GM23338 (cell line): Measurements from ENCODE around the gene GRIK5. TPM values are rescaled to one million over a fixed set of nuclear protein-coding genes. Genes with fewer than 3 reads are reported as not detected.

Source experiments
- ATAC-seq: fragments of 200-7000 bp; cut with Tn5 transposase; 3 replicates; pipeline ENCODE4 v1.9.1; 2020
- DNase-seq: peaks from one replicate; pipeline ENCODE4 v3.0.0-alpha.2; 2015; ENCODE audit warnings: low spot score
- H2AFZ ChIP-seq: fragments of 200-600 bp; sonication (generic); 2 replicates; pipeline ENCODE4 v1.8.0; 2016; ENCODE audit warnings: antibody characterized with exemption, mild to moderate bottlenecking, moderate library complexity
- H3F3A ChIP-seq: fragments of 200-600 bp; sonication (generic); replicated peaks from 2 replicates; pipeline ENCODE4 v1.8.0; 2017; ENCODE audit warnings: antibody characterized with exemption, mixed run types, low read depth
- H3K27ac ChIP-seq: fragments of 200-600 bp; sonication (generic); 2 replicates; pipeline ENCODE4 v1.6.1; 2016; ENCODE audit warnings: low read depth
- H3K27me3 ChIP-seq: fragments of 200-600 bp; sonication (generic); 2 replicates; pipeline ENCODE4 v1.8.0; 2016; ENCODE audit warnings: mild to moderate bottlenecking, mixed run types, moderate library complexity; ENCODE audit not compliant: insufficient read depth
- H3K36me3 ChIP-seq: fragments of 200-600 bp; sonication (generic); 2 replicates; pipeline ENCODE4 v1.8.0; 2016; ENCODE audit warnings: mild to moderate bottlenecking; ENCODE audit not compliant: insufficient read depth
- H3K4me1 ChIP-seq: fragments of 200-600 bp; sonication (generic); 2 replicates; pipeline ENCODE4 v1.8.0; 2016; ENCODE audit warnings: mild to moderate bottlenecking, moderate library complexity; ENCODE audit not compliant: insufficient read depth
- H3K4me2 ChIP-seq: fragments of 200-600 bp; sonication (generic); 2 replicates; pipeline ENCODE4 v1.7.1; 2017; ENCODE audit warnings: mixed run types
- H3K4me3 ChIP-seq: fragments of 200-600 bp; sonication (generic); 2 replicates; pipeline ENCODE4 v1.6.1; 2016; ENCODE audit warnings: mixed run types
- H3K79me2 ChIP-seq: fragments of 200-600 bp; sonication (generic); replicated peaks from 2 replicates; pipeline ENCODE4 v1.8.0; 2017; ENCODE audit warnings: mild to moderate bottlenecking; ENCODE audit not compliant: insufficient read depth
- H3K9me2 ChIP-seq: fragments of 200-600 bp; sonication (generic); 2 replicates; pipeline ENCODE4 v1.8.0; 2017; ENCODE audit not compliant: insufficient read depth
- H4K20me1 ChIP-seq: fragments of 200-600 bp; sonication (generic); replicated peaks from 2 replicates; pipeline ENCODE4 v1.8.0; 2017; ENCODE audit warnings: mild to moderate bottlenecking; ENCODE audit not compliant: insufficient read depth
- H3K27ac Mint-ChIP-seq: 2 replicates; pipeline ENCODE4 v1.8.0; 2020; ENCODE audit warnings: inconsistent platforms, mild to moderate bottlenecking, moderate library complexity, mixed read lengths
- H3K27me3 Mint-ChIP-seq: 3 replicates; pipeline ENCODE4 v1.8.0; 2022; ENCODE audit warnings: low read depth, mild to moderate bottlenecking, moderate library complexity, mixed read lengths, inconsistent platforms; ENCODE audit not compliant: insufficient read depth, poor library complexity
- H3K36me3 Mint-ChIP-seq: 3 replicates; pipeline ENCODE4 v1.8.0; 2021; ENCODE audit warnings: low read depth, mild to moderate bottlenecking, inconsistent platforms, moderate library complexity, mixed read lengths
- H3K4me1 Mint-ChIP-seq: 3 replicates; pipeline ENCODE4 v1.8.0; 2020; ENCODE audit warnings: mild to moderate bottlenecking, inconsistent platforms, mixed read lengths
- H3K4me3 Mint-ChIP-seq: 3 replicates; pipeline ENCODE4 v1.8.0; 2021; ENCODE audit warnings: moderate library complexity, mild to moderate bottlenecking, inconsistent platforms, mixed read lengths
- H3K9me3 Mint-ChIP-seq: 3 replicates; pipeline ENCODE4 v1.8.0; 2020; ENCODE audit warnings: moderate library complexity, mild to moderate bottlenecking, inconsistent platforms, mixed read lengths
- CREB1 ChIP-seq: fragments of 250-450 bp; sonication (Bioruptor Pico); IDR thresholded peaks from 2 replicates; pipeline ENCODE4 v1.5.0; 2020; ENCODE audit warnings: low read depth, mild to moderate bottlenecking, moderate library complexity
- EZH2phosphoT487 ChIP-seq: fragments of 200-600 bp; sonication (generic); IDR thresholded peaks from one replicate; pipeline ENCODE4 v1.8.1; 2018; ENCODE audit warnings: antibody characterized with exemption; ENCODE audit not compliant: unreplicated experiment
- JUNB ChIP-seq: IDR thresholded peaks from one replicate; pipeline ENCODE4 v1.6.1; 2016; ENCODE audit warnings: antibody characterized with exemption; ENCODE audit not compliant: unreplicated experiment
- NANOG ChIP-seq: IDR thresholded peaks from 2 replicates; pipeline ENCODE4 v1.6.1; 2016; ENCODE audit warnings: antibody characterized with exemption, borderline replicate concordance
- POLR2AphosphoS5 ChIP-seq: IDR thresholded peaks from 2 replicates; pipeline ENCODE4 v1.6.1; 2016; ENCODE audit warnings: antibody characterized with exemption, low read depth
- STAT1 ChIP-seq: IDR thresholded peaks from one replicate; pipeline ENCODE4 v1.6.1; 2016; ENCODE audit warnings: antibody characterized with exemption; ENCODE audit not compliant: unreplicated experiment
- ZNF331 ChIP-seq: fragments of 250-450 bp; sonication (Bioruptor Pico); IDR thresholded peaks from 2 replicates; pipeline ENCODE4 v1.5.0; 2020; ENCODE audit warnings: low read depth, mild to moderate bottlenecking, moderate library complexity
- polyA plus RNA-seq: library from polyadenylated mRNA; unstranded; fragments of >200 nt; fragmentation: Nextera tagmentation; extraction: Ambion mirVana; gene quantifications from 2 replicates; pipeline ENCODE4 v1.2.1, GENCODE V29; 2016
- total RNA-seq: library from RNA; depleted of rRNA; stranded (reverse); fragments of >200 nt; shearing (Covaris generic); gene quantifications from 2 replicates; pipeline ENCODE4 v1.2.3, GENCODE V29; 2014
- TF ChIP-seq, protein P1 (sequence below): IDR thresholded peaks from 2 replicates; pipeline ENCODE4 v1.6.1; 2016; ENCODE audit warnings: antibody characterized with exemption
- TF ChIP-seq, protein P2 (sequence below): IDR thresholded peaks from one replicate; pipeline ENCODE4 v1.6.1; 2018; ENCODE audit warnings: antibody characterized with exemption; ENCODE audit not compliant: unreplicated experiment
- TF ChIP-seq, protein P3 (sequence below): fragments of 250-450 bp; sonication (Bioruptor Pico); IDR thresholded peaks from 2 replicates; pipeline ENCODE4 v1.5.0; 2020; ENCODE audit warnings: mild to moderate bottlenecking, moderate library complexity

GRIK5 gene
- total and polyA plus RNA-seq, 2 experiments from 2014 or later: 5.1 to 42.5 TPM

DNA sequence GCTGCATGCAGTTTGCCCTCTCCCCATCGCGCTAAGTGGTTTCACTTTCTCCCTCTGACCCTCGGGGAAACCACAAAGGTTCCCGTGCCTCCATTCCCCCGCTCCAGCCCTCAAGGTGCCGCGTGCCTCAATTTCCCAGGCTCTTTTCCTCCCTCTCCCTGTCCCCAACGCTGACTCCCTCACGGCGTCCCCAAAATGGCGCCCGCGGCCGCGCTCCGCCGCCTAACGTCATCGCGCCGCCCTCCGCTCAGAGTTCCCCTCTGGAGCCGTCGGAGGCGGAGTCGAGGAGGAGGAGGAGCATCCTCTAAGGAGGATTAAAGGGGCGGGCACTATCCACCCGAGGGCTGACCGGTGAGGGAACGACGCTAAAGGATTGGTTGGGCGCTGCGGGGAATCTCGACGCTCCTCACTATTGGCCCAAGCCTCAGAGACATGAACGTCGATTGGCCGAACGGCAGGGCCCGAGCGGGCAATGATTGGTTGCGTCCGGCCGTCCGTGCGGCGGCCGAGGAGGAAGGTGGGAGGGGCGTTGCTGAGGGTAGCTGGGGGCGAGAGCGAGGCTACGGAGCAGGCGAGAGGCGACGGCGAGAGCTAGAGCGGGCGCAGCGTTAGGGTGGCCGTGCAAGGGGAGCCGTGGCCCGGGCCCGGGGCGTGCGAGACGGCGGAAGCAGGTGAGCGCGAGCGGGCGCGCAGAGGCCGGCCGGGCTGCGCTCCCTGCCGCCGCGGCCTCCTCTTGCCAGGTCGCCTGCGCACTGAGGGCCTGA lies 5.8 kb upstream of the GRIK5 start, which contains the start of gene ZNF574:
ZNF574 (plus strand) TSS at position 551 of the 764 bp plus-strand sequence. CDS start 2,441 bp downstream, outside the sequence.
- H3K4me1 ChIP-seq: peaks cover 15% of the 10 kb centered on the region
- H3K36me3 ChIP-seq: peaks cover 14% of the 10 kb centered on the region; the same call in 1 of the 2 replicates
- H3K9me3 Mint-ChIP-seq: peaks cover 4% of the 10 kb centered on the region; the same call in 2 of the 3 replicates
- H3K27ac Mint-ChIP-seq: peak within 1 kb of the TSS; percentile 100
- peaks cover 33% of the 10 kb centered on the region for H3K36me3 Mint-ChIP-seq
- peak within 1 kb of the TSS; percentile 60 for H2AFZ ChIP-seq
- peak within 1 kb of the TSS; percentile 98 for H3K4me3 ChIP-seq
- H3K4me2 ChIP-seq: peak within 1 kb of the TSS; percentile 99
- no peaks in the 10 kb centered on the region for H3K9me2 ChIP-seq
- 0 out of 2 replicates have a peak, but pooled peaks cover 4% of the 10 kb centered on the region for H3F3A ChIP-seq
- H3K27me3 Mint-ChIP-seq: peaks cover 19% of the 10 kb centered on the region
- H3K79me2 ChIP-seq: peaks cover 36% of the 10 kb centered on the region
- ATAC-seq (peak; percentile 95), DNase-seq (peak; percentile 100)
- H3K27ac ChIP-seq: peak within 1 kb of the TSS; percentile 98
- TF ChIP-seq STAT1: no peak
- TF ChIP-seq, protein P1, sequence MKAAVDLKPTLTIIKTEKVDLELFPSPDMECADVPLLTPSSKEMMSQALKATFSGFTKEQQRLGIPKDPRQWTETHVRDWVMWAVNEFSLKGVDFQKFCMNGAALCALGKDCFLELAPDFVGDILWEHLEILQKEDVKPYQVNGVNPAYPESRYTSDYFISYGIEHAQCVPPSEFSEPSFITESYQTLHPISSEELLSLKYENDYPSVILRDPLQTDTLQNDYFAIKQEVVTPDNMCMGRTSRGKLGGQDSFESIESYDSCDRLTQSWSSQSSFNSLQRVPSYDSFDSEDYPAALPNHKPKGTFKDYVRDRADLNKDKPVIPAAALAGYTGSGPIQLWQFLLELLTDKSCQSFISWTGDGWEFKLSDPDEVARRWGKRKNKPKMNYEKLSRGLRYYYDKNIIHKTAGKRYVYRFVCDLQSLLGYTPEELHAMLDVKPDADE: 0 out of 2 replicates have a peak, but pooled peaks have one; percentile 18
- TF ChIP-seq, protein P2, sequence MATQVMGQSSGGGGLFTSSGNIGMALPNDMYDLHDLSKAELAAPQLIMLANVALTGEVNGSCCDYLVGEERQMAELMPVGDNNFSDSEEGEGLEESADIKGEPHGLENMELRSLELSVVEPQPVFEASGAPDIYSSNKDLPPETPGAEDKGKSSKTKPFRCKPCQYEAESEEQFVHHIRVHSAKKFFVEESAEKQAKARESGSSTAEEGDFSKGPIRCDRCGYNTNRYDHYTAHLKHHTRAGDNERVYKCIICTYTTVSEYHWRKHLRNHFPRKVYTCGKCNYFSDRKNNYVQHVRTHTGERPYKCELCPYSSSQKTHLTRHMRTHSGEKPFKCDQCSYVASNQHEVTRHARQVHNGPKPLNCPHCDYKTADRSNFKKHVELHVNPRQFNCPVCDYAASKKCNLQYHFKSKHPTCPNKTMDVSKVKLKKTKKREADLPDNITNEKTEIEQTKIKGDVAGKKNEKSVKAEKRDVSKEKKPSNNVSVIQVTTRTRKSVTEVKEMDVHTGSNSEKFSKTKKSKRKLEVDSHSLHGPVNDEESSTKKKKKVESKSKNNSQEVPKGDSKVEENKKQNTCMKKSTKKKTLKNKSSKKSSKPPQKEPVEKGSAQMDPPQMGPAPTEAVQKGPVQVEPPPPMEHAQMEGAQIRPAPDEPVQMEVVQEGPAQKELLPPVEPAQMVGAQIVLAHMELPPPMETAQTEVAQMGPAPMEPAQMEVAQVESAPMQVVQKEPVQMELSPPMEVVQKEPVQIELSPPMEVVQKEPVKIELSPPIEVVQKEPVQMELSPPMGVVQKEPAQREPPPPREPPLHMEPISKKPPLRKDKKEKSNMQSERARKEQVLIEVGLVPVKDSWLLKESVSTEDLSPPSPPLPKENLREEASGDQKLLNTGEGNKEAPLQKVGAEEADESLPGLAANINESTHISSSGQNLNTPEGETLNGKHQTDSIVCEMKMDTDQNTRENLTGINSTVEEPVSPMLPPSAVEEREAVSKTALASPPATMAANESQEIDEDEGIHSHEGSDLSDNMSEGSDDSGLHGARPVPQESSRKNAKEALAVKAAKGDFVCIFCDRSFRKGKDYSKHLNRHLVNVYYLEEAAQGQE: no peak
- TF ChIP-seq EZH2phosphoT487: no peak
- TF ChIP-seq JUNB: no peak
- no peak for TF ChIP-seq NANOG
- TF ChIP-seq POLR2AphosphoS5: peak; percentile 95
- TF ChIP-seq CREB1 (CRISPR knock-in tag): peak; percentile 85
- H4K20me1 ChIP-seq: peaks cover 17% of the 10 kb centered on the region
- peaks cover 37% of the 10 kb centered on the region for H3K4me1 Mint-ChIP-seq
- peak within 1 kb of the TSS; percentile 98 for H3K4me3 Mint-ChIP-seq
- no peaks in the 10 kb centered on the region for H3K27me3 ChIP-seq

DNA sequence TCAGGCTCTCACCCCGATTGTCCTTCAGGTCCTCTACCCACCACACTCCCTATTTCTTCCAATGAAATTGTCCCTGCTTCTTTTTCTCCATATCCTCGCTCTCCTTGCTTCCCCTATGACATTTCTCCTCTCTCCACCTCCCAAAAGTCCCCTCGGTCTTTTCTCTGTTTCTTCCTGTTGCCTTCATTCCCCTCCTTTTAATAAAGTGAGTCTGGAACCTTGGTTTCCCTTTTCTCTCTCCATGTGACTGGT lies 5.3 kb upstream of the GRIK5 start:
- Histone ChIP-seq H3K36me3 (peaks cover 9% of the 10 kb centered on the region; the same call in 1 of the 2 replicates), H2AFZ (peak overlapping the region; percentile 60), H3K9me2 (no peaks in the 10 kb centered on the region), H3F3A (0 out of 2 replicates have a peak, but pooled peaks cover 4% of the 10 kb centered on the region), H3K4me3 (peak overlapping the region; percentile 70), H3K27ac (peak overlapping the region; percentile 98), H3K4me2 (peak overlapping the region; percentile 83), H4K20me1 (peaks cover 17% of the 10 kb centered on the region), H3K79me2 (peaks cover 36% of the 10 kb centered on the region), H3K4me1 (peaks cover 20% of the 10 kb centered on the region), H3K27me3 (no peaks in the 10 kb centered on the region)
- Mint-ChIP-seq H3K27me3 (peaks cover 16% of the 10 kb centered on the region), H3K4me1 (peaks cover 42% of the 10 kb centered on the region), H3K9me3 (peaks cover 7% of the 10 kb centered on the region; the same call in 2 of the 3 replicates), H3K27ac (peak overlapping the region; percentile 100), H3K36me3 (peaks cover 36% of the 10 kb centered on the region), H3K4me3 (peak overlapping the region; percentile 98)
- ATAC-seq: no peak
- no peak for DNase-seq
- no peak for TF ChIP-seq ZNF331
- no peak for TF ChIP-seq NANOG
- TF ChIP-seq, protein P3, sequence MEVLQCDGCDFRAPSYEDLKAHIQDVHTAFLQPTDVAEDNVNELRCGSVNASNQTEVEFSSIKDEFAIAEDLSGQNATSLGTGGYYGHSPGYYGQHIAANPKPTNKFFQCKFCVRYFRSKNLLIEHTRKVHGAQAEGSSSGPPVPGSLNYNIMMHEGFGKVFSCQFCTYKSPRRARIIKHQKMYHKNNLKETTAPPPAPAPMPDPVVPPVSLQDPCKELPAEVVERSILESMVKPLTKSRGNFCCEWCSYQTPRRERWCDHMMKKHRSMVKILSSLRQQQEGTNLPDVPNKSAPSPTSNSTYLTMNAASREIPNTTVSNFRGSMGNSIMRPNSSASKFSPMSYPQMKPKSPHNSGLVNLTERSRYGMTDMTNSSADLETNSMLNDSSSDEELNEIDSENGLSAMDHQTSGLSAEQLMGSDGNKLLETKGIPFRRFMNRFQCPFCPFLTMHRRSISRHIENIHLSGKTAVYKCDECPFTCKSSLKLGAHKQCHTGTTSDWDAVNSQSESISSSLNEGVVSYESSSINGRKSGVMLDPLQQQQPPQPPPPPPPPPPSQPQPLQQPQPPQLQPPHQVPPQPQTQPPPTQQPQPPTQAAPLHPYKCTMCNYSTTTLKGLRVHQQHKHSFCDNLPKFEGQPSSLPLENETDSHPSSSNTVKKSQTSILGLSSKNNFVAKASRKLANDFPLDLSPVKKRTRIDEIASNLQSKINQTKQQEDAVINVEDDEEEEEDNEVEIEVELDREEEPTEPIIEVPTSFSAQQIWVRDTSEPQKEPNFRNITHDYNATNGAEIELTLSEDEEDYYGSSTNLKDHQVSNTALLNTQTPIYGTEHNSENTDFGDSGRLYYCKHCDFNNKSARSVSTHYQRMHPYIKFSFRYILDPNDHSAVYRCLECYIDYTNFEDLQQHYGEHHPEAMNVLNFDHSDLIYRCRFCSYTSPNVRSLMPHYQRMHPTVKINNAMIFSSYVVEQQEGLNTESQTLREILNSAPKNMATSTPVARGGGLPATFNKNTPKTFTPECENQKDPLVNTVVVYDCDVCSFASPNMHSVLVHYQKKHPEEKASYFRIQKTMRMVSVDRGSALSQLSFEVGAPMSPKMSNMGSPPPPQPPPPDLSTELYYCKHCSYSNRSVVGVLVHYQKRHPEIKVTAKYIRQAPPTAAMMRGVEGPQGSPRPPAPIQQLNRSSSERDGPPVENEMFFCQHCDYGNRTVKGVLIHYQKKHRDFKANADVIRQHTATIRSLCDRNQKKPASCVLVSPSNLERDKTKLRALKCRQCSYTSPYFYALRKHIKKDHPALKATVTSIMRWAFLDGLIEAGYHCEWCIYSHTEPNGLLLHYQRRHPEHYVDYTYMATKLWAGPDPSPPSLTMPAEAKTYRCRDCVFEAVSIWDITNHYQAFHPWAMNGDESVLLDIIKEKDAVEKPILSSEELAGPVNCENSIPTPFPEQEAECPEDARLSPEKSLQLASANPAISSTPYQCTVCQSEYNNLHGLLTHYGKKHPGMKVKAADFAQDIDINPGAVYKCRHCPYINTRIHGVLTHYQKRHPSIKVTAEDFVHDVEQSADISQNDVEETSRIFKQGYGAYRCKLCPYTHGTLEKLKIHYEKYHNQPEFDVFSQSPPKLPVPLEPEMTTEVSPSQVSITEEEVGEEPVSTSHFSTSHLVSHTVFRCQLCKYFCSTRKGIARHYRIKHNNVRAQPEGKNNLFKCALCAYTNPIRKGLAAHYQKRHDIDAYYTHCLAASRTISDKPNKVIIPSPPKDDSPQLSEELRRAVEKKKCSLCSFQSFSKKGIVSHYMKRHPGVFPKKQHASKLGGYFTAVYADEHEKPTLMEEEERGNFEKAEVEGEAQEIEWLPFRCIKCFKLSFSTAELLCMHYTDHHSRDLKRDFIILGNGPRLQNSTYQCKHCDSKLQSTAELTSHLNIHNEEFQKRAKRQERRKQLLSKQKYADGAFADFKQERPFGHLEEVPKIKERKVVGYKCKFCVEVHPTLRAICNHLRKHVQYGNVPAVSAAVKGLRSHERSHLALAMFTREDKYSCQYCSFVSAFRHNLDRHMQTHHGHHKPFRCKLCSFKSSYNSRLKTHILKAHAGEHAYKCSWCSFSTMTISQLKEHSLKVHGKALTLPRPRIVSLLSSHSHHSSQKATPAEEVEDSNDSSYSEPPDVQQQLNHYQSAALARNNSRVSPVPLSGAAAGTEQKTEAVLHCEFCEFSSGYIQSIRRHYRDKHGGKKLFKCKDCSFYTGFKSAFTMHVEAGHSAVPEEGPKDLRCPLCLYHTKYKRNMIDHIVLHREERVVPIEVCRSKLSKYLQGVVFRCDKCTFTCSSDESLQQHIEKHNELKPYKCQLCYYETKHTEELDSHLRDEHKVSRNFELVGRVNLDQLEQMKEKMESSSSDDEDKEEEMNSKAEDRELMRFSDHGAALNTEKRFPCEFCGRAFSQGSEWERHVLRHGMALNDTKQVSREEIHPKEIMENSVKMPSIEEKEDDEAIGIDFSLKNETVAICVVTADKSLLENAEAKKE (CRISPR knock-in tag): no peak
